ENCODE measurements around the gene OSR1.

The OSR1 gene

DNA sequence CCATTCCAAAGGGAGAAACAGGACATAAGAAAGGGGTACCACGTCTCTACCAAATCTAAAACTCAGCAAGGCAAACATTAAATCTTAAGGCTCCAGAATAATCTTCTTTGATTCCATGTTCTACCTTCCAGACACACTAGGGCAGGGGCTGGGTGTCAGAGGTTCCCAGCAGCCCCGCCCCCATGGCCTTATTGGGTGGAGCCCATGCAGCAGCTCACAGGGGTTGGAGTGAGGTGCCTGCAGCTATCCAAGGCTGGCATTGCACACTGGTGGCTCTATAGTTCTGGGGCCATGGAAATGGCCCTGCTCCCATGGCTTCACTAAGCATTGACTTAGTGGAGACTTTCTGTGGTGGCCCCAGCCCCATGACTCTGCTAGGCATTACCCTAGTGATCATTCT lies 14.9 kb upstream of the OSR1 start:
- Histone ChIP-seq H3K9me3 (ENCODE audit: control extremely low read depth in 1 of 5, control insufficient read depth in 4 of 5, insufficient read depth in 2 of 5, low read depth in 1 of 5, low read length in 4 of 5) (peaks cover 0 to 5% (median 0%) of the 10 kb centered on the region in 5 experiments), H3K4me1 (ENCODE audit: control extremely low read depth in 1 of 4, control insufficient read depth in 4 of 4, insufficient read depth in 4 of 4, low read length in 3 of 4) (no peaks in the 10 kb centered on the region), H3K36me3 (ENCODE audit: control insufficient read depth in 4 of 4, insufficient read depth in 4 of 4, low read length in 3 of 4) (no peaks in the 10 kb centered on the region), H3K27ac (ENCODE audit: insufficient read depth in 1 of 2, low read depth in 1 of 2, low read length in 2 of 2, poor library complexity in 1 of 2, severe bottlenecking in 2 of 2) (no peak overlapping the region), H3K4me3 (ENCODE audit: control insufficient read depth in 1 of 7, extremely low read depth in 1 of 7, insufficient read depth in 4 of 7, low read depth in 2 of 7, low read length in 6 of 7) (no peak overlapping the region), H3K27me3 (replicated peaks in 2 of 5; ENCODE audit: control insufficient read depth in 4 of 5, insufficient read depth in 5 of 5, low read length in 4 of 5) (peaks cover 0 to 41% (median 24%) of the 10 kb centered on the region in 5 experiments)
- ChIA-PET POLR2A (no interaction called here), CTCF (interaction anchor here (0.6 kb wide), 1 partner anchor 26 kb away, joined by 3 read pairs; no protein-coding TSS in a partner anchor)
- 100% methylated on average over 2 of the region's 2 CpGs for WGBS (ENCODE audit: insufficient coverage)
- no peak for DNase-seq

DNA sequence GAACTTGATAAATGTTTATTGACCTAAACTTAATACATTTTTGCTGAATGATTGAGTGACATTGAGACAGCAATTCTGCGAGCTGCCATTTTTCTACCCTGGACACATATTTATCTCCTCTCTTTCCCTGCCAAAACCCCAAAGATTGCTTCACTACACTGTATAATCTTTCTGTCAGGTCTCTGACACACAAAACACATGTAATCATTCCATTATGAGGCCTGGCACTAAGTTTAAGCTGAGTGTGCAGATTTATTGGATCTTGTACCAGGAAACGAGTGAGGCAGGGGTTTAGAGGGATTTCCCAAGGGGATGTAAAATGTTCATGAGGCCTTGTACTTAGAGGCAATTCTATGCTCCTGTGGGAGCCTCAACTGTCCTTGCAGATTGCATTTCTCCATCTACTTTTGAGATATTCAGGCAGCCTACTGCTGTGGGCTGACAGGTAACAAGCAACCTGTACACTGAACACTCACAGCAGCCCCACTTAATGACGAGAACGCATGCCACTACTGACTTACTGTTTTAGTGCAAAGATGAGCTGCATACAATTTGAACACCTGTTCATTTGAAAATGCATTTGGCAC lies 13.7 kb upstream of the OSR1 start:
- Histone ChIP-seq H3K36me3 (ENCODE audit: control insufficient read depth in 4 of 4, insufficient read depth in 4 of 4, low read length in 3 of 4) (no peaks in the 10 kb centered on the region), H3K27ac (ENCODE audit: insufficient read depth in 1 of 2, low read depth in 1 of 2, low read length in 2 of 2, poor library complexity in 1 of 2, severe bottlenecking in 2 of 2) (no peak overlapping the region), H3K9me3 (ENCODE audit: control extremely low read depth in 1 of 5, control insufficient read depth in 4 of 5, insufficient read depth in 2 of 5, low read depth in 1 of 5, low read length in 4 of 5) (peaks cover 0 to 5% (median 0%) of the 10 kb centered on the region in 5 experiments), H3K4me3 (ENCODE audit: control insufficient read depth in 1 of 7, extremely low read depth in 1 of 7, insufficient read depth in 4 of 7, low read depth in 2 of 7, low read length in 6 of 7) (no peak overlapping the region), H3K27me3 (replicated peaks in 2 of 5; ENCODE audit: control insufficient read depth in 4 of 5, insufficient read depth in 5 of 5, low read length in 4 of 5) (peaks cover 5 to 46% (median 30%) of the 10 kb centered on the region in 5 experiments), H3K4me1 (ENCODE audit: control extremely low read depth in 1 of 4, control insufficient read depth in 4 of 4, insufficient read depth in 4 of 4, low read length in 3 of 4) (no peaks in the 10 kb centered on the region)
- DNase-seq = no peak
- CTCF ChIA-PET = no interaction called here
- POLR2A ChIA-PET = no interaction called here
- 96% methylated on average over 4 of the region's 4 CpGs for WGBS (ENCODE audit: insufficient coverage)

DNA sequence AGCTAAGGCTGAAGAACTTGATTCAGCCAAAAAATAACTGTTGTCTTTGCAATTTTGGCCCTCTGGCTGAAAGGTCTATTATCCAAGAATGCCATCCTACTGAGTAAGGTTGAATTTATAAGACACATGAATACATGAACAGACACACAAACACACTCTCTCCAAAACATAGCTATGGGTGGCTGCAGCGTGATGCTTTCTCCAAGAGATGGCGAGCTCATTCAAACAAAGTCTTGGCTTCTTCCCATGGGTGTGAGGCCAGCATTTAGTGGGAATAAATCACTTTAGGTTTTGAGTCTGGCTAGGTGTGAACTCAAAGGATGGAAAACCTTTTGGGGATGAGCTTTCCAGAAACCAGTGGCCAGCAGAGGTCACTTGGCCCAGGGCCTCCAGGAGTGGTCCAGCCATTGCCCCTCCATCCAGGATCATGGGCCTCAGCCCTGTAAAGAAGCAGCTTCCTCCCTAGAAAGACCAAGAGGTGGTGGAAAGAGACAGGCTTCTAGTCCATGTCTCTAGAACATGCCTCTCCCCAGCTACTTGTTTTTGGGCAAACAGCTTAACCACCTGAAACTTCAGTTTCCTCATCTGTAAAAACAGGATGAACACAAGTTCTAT lies 11.0 kb upstream of the OSR1 start:
- H3K9me3 ChIP-seq (ENCODE audit: control extremely low read depth in 1 of 5, control insufficient read depth in 4 of 5, insufficient read depth in 2 of 5, low read depth in 1 of 5, low read length in 4 of 5) = peaks cover 0 to 3% (median 0%) of the 10 kb centered on the region in 5 experiments
- no peak for DNase-seq
- WGBS (ENCODE audit: insufficient coverage) = 60% methylated on average over 2 of the region's 2 CpGs
- CTCF ChIA-PET = interaction anchor here (1.1 to 1.6 kb wide), 3 partner anchors 8 to 1594 kb away, joined by 3 to 7 read pairs (median 3); no protein-coding TSS in a partner anchor
- no peak overlapping the region for H3K27ac ChIP-seq (ENCODE audit: insufficient read depth in 1 of 2, low read depth in 1 of 2, low read length in 2 of 2, poor library complexity in 1 of 2, severe bottlenecking in 2 of 2)
- H3K4me1 ChIP-seq (ENCODE audit: control extremely low read depth in 1 of 4, control insufficient read depth in 4 of 4, insufficient read depth in 4 of 4, low read length in 3 of 4) = no peaks in the 10 kb centered on the region
- H3K4me3 ChIP-seq (ENCODE audit: control insufficient read depth in 1 of 7, extremely low read depth in 1 of 7, insufficient read depth in 4 of 7, low read depth in 2 of 7, low read length in 6 of 7) = no peak overlapping the region
- POLR2A ChIA-PET = no interaction called here
- peaks cover 7 to 66% (median 33%) of the 10 kb centered on the region in 5 experiments for H3K27me3 ChIP-seq (replicated peaks in 2 of 5; ENCODE audit: control insufficient read depth in 4 of 5, insufficient read depth in 5 of 5, low read length in 4 of 5)
- no peaks in the 10 kb centered on the region for H3K36me3 ChIP-seq (ENCODE audit: control insufficient read depth in 4 of 4, insufficient read depth in 4 of 4, low read length in 3 of 4)

DNA sequence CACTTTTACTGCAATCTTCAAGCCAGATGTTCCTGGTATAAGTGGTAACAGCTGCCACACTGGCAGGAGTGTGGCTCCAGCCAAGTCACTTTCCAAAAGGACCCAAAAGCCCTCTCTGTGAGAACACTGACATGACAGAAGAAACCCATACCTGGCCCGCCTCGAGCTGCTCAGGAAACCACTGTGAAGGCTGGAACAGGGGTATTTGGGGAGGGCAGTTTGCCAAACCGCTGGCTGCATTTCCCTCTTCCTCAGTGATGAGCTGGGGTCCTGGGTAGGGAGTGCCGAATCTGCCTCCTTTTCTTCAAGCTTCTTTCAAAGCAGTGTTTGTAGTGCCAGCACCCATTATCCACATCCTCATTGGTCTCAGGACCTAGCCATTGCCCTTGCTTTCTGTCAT lies 10.3 kb upstream of the OSR1 start:
- POLR2A ChIA-PET = no interaction called here
- CTCF ChIA-PET = interaction anchor here (0.6 to 1.6 kb wide), 4 partner anchors 7 to 1595 kb away, joined by 3 to 7 read pairs (median 3); no protein-coding TSS in a partner anchor
- peaks cover 7 to 73% (median 40%) of the 10 kb centered on the region in 5 experiments for H3K27me3 ChIP-seq (replicated peaks in 2 of 5; ENCODE audit: control insufficient read depth in 4 of 5, insufficient read depth in 5 of 5, low read length in 4 of 5)
- DNase-seq = no peak
- WGBS (ENCODE audit: insufficient coverage) = 44% methylated on average over 1 of the region's 4 CpGs
- no peak overlapping the region for H3K4me3 ChIP-seq (ENCODE audit: control insufficient read depth in 1 of 7, extremely low read depth in 1 of 7, insufficient read depth in 4 of 7, low read depth in 2 of 7, low read length in 6 of 7)
- peaks cover 0 to 3% (median 0%) of the 10 kb centered on the region in 5 experiments for H3K9me3 ChIP-seq (ENCODE audit: control extremely low read depth in 1 of 5, control insufficient read depth in 4 of 5, insufficient read depth in 2 of 5, low read depth in 1 of 5, low read length in 4 of 5)
- H3K27ac ChIP-seq (ENCODE audit: insufficient read depth in 1 of 2, low read depth in 1 of 2, low read length in 2 of 2, poor library complexity in 1 of 2, severe bottlenecking in 2 of 2) = no peak overlapping the region
- H3K36me3 ChIP-seq (ENCODE audit: control insufficient read depth in 4 of 4, insufficient read depth in 4 of 4, low read length in 3 of 4) = no peaks in the 10 kb centered on the region
- no peaks in the 10 kb centered on the region for H3K4me1 ChIP-seq (ENCODE audit: control extremely low read depth in 1 of 4, control insufficient read depth in 4 of 4, insufficient read depth in 4 of 4, low read length in 3 of 4)

DNA sequence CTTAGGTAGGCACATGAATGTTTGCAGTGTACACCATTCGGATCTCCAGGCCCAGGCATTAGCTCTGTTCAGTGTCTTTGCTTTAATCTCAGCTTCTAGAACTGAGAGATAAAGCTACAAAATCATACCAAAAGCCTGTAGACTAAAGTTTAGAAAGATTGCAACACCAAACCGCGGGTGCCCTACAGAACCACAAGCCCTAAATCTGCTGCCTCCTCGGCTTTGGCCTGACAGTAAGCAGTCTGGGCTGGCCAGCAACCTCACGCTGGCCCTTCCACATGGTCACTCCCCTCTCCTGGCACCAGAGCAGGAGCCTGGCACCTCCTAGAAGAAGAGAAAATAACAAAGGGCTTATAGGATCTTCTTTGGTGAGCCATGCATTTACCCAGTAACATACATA lies 8.9 kb upstream of the OSR1 start:
- DNase-seq = no peak
- ChIA-PET POLR2A (no interaction called here), CTCF (interaction anchor here (2.1 kb wide), 1 partner anchor 18 kb away, joined by 7 read pairs; no protein-coding TSS in a partner anchor)
- peaks cover 4 to 11% (median 8%) of the 10 kb centered on the region in 4 experiments for H3K4me1 ChIP-seq (ENCODE audit: control extremely low read depth in 1 of 4, control insufficient read depth in 4 of 4, insufficient read depth in 4 of 4, low read length in 3 of 4)
- no peaks in the 10 kb centered on the region for H3K9me3 ChIP-seq (ENCODE audit: control extremely low read depth in 1 of 5, control insufficient read depth in 4 of 5, insufficient read depth in 2 of 5, low read depth in 1 of 5, low read length in 4 of 5)
- no peak overlapping the region for H3K4me3 ChIP-seq (ENCODE audit: control insufficient read depth in 1 of 7, extremely low read depth in 1 of 7, insufficient read depth in 4 of 7, low read depth in 2 of 7, low read length in 6 of 7)
- 73% methylated on average over 3 of the region's 5 CpGs for WGBS (ENCODE audit: insufficient coverage)
- H3K36me3 ChIP-seq (ENCODE audit: control insufficient read depth in 4 of 4, insufficient read depth in 4 of 4, low read length in 3 of 4) = no peaks in the 10 kb centered on the region
- no peak overlapping the region for H3K27ac ChIP-seq (ENCODE audit: insufficient read depth in 1 of 2, low read depth in 1 of 2, low read length in 2 of 2, poor library complexity in 1 of 2, severe bottlenecking in 2 of 2)
- peaks cover 11 to 85% (median 52%) of the 10 kb centered on the region in 5 experiments for H3K27me3 ChIP-seq (replicated peaks in 2 of 5; ENCODE audit: control insufficient read depth in 4 of 5, insufficient read depth in 5 of 5, low read length in 4 of 5)

DNA sequence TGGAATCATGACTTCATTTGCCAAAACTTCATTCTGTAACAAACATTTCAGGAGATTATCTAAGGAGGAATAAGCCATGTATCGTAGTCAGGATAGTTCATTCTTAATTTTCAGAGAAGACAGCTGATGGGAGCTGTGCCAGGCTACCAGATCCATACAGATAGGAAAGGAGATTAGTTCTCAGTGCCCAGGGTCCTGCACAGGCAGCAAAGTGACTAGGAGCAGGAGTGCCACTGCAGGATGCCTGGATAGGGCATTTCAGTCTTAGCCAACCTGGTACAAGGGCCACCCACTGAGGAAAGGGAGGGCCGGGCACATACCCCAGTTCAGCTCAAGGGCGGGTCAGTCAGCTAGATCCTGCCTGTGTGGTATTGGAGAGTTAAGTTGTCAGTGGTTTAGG lies 6.7 kb upstream of the OSR1 start:
- CTCF ChIA-PET = interaction anchor here (1.4 kb wide), 1 partner anchor 10 kb away, joined by 4 read pairs; no protein-coding TSS in a partner anchor
- no peak overlapping the region for H3K27ac ChIP-seq (ENCODE audit: insufficient read depth in 1 of 2, low read depth in 1 of 2, low read length in 2 of 2, poor library complexity in 1 of 2, severe bottlenecking in 2 of 2)
- no peaks in the 10 kb centered on the region for H3K9me3 ChIP-seq (ENCODE audit: control extremely low read depth in 1 of 5, control insufficient read depth in 4 of 5, insufficient read depth in 2 of 5, low read depth in 1 of 5, low read length in 4 of 5)
- H3K4me1 ChIP-seq (ENCODE audit: control extremely low read depth in 1 of 4, control insufficient read depth in 4 of 4, insufficient read depth in 4 of 4, low read length in 3 of 4) = peaks cover 8 to 24% (median 19%) of the 10 kb centered on the region in 4 experiments
- 71% methylated on average over 2 of the region's 3 CpGs for whole genome bisulfite sequencing (ENCODE audit: insufficient coverage)
- peaks cover 16 to 96% (median 61%) of the 10 kb centered on the region in 5 experiments for H3K27me3 ChIP-seq (replicated peaks in 2 of 5; ENCODE audit: control insufficient read depth in 4 of 5, insufficient read depth in 5 of 5, low read length in 4 of 5)
- POLR2A ChIA-PET = no interaction called here
- DNase-seq = no peak
- H3K4me3 ChIP-seq (ENCODE audit: control insufficient read depth in 1 of 7, extremely low read depth in 1 of 7, insufficient read depth in 4 of 7, low read depth in 2 of 7, low read length in 6 of 7) = no peak overlapping the region
- H3K36me3 ChIP-seq (ENCODE audit: control insufficient read depth in 4 of 4, insufficient read depth in 4 of 4, low read length in 3 of 4) = no peaks in the 10 kb centered on the region

DNA sequence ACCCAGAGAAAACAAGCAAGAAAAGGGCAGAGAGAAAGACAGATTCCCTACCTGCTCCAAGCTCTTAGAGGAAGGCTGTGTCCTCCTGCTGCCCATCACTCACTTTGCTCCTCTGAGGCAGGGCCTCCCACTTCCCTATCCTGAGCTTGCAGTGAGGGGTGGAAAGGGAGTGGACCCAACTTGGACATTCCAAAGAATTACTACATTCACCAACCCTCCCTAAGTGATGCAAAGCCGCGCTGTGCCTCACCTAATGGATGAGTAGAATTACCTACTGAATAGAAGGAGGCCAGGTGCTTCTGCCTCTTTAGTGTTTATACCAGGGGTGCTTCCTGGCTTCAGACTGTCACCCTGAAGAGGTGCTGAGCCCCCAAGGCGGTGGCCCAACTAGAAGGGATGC lies 5.6 kb upstream of the OSR1 start:
- H3K27ac ChIP-seq (ENCODE audit: insufficient read depth in 1 of 2, low read depth in 1 of 2, low read length in 2 of 2, poor library complexity in 1 of 2, severe bottlenecking in 2 of 2) = no peak overlapping the region
- no peak for DNase-seq
- H3K4me1 ChIP-seq (ENCODE audit: control extremely low read depth in 1 of 4, control insufficient read depth in 4 of 4, insufficient read depth in 4 of 4, low read length in 3 of 4) = peaks cover 8 to 25% (median 19%) of the 10 kb centered on the region in 4 experiments
- H3K9me3 ChIP-seq (ENCODE audit: control extremely low read depth in 1 of 5, control insufficient read depth in 4 of 5, insufficient read depth in 2 of 5, low read depth in 1 of 5, low read length in 4 of 5) = no peaks in the 10 kb centered on the region
- H3K4me3 ChIP-seq (ENCODE audit: control insufficient read depth in 1 of 7, extremely low read depth in 1 of 7, insufficient read depth in 4 of 7, low read depth in 2 of 7, low read length in 6 of 7) = no peak overlapping the region
- POLR2A ChIA-PET = no interaction called here
- CTCF ChIA-PET = interaction anchor here (0.6 to 1.0 kb wide), 4 partner anchors 843 to 1469 kb away, joined by 3 to 7 read pairs (median 3); no protein-coding TSS in a partner anchor
- WGBS (ENCODE audit: insufficient coverage) = no CpG with 5 or more reads among the region's 3 CpGs
- no peaks in the 10 kb centered on the region for H3K36me3 ChIP-seq (ENCODE audit: control insufficient read depth in 4 of 4, insufficient read depth in 4 of 4, low read length in 3 of 4)
- H3K27me3 ChIP-seq (replicated peaks in 2 of 5; ENCODE audit: control insufficient read depth in 4 of 5, insufficient read depth in 5 of 5, low read length in 4 of 5) = peaks cover 27 to 96% (median 59%) of the 10 kb centered on the region in 5 experiments
